Posterior cingulate gyrus (tissue), 11 donors: ENCODE measurements around the gene PPM1H.
"Not testable (repeated sequence)": the region's sequence is repeated elsewhere in the genome, so short reads cannot be mapped to it uniquely, and the experiment has no call there.

ENCODE experiments used
- DNase-seq, 10 donors: peaks; one replicate each; pipeline versions ENCODE4 v3.0.0 to v3.0.0-alpha.2; 2020 to 2021; ENCODE audit warnings: mixed read lengths in 3 of 10
- intact Hi-C: fragments of 100-400 bp; cut with DNase I; formaldehyde crosslinking; loops from one replicate; pipeline ENCODE4 v1.15.1; 2023

Gene PPM1H

GRCh38 chr12:62911286-62911685 is 23.7 kb downstream of the PPM1H start:
- intact Hi-C loops: no loop called here
- DNase-seq: no peak

GRCh38 chr12:62910549-62911169 is 24.3 kb downstream of the PPM1H start:
- intact Hi-C loops: no loop called here
- no peak for DNase-seq

DNA sequence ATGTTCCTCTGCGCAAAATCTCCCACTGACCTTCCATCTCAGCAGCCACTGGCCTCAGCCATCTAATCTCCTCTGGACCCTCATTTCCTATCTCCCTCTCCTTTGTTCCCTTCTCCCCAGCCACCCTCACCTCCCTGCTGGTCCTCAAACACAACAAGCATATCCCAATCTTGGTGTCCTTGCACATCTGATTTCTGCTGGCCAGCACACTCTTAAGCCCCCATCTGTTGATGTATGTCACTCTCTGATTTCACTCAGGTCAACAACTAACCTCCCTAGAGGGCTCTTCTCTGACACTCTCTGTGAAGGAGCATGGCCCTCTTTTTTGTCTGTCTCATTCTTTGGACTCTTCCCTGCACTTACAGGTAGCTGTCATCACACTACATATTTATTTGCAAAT is 25.6 kb downstream of the PPM1H start:
- no peak for DNase-seq
- intact Hi-C loops: no loop called here

DNA sequence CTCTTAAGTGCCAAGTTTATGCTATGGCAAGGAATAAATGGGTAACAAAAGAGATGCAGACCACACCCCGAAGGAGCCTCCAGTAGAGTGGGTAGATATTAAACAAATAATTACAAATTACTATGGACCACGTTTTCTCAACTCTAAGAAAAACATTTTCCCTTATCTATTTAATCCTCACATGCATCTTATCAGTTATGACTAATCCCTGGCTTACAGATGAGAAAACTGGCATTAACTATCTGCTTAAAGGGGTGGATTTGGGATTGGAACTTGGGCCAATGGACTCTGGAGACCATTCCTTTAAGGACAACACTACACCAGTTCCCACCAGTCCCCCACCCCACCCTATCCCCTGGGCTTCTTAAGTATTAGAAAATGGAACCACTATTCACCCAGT is 26.3 kb downstream of the PPM1H start:
- no peak for DNase-seq
- intact Hi-C loops: no loop called here

GRCh38 chr12:62907561-62907960 is 27.4 kb downstream of the PPM1H start:
- no peak for DNase-seq
- intact Hi-C loops: no loop called here

- intact Hi-C loops: no loop called here
- DNase-seq: no peak
These were observed 27.9 kb downstream of the PPM1H start for GRCh38 chr12:62907078-62907477.

GRCh38 chr12:62903151-62903550 is 31.8 kb downstream of the PPM1H start:
- DNase-seq: no peak
- intact Hi-C loops: no loop called here

DNA sequence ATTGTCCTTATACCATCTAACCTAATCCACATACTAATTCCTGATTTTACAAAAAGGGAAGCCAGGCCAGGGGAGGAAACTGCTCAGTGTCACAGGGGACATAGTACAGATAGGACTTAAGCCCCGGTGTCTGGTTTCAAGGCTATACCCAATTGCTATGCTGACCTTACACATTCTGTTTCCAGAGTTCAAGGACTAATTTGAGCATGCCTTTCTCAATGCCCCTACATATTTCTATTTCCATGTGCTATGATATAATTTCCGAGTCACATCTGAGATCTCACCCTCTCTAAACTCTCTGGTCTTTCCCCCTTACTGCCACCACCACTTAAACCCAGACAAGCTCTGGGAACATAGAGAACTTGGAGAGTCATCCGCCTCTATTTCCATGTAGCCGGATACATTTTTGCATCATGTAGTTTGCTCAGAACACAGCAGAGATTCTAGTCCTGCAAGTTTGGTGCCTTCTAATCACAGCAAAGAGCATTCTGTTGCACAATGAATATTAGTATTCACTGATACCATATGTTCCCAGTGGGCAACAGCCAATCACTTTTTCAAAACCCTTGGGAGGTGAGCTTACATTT is 34.2 kb downstream of the PPM1H start:
- DNase-seq: no peak
- intact Hi-C loops: no loop called here

GRCh38 chr12:62899568-62900390 is 35.2 kb downstream of the PPM1H start:
- no peak for DNase-seq
- intact Hi-C loops: no loop called here

DNA sequence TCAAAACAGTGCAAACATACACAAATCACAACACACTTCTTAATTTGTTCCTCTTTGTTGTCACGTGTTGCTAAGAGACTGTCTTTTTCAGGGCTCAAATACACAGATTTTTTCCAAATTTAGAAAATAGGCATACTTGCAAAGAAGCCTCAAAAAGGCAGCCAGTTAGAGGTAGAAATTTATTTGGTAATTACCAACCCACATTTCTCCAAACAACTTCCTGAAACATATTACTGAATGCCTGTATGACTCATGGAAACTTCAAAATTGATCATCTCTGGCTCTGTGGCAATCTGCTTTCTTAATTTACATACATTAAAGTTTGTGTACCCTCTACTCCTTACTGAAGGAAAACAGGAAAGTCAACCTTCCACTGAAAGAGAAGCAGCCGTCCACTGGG is 36.4 kb downstream of the PPM1H start:
- no peak for DNase-seq
- intact Hi-C loops: no loop called here

GRCh38 chr12:62895351-62895877 is 39.5 kb downstream of the PPM1H start:
- DNase-seq: no peak
- intact Hi-C loops: no loop called here

- intact Hi-C loops: no loop called here
- no peak for DNase-seq
These were observed 41.7 kb downstream of the PPM1H start for GRCh38 chr12:62893276-62893675.

DNA sequence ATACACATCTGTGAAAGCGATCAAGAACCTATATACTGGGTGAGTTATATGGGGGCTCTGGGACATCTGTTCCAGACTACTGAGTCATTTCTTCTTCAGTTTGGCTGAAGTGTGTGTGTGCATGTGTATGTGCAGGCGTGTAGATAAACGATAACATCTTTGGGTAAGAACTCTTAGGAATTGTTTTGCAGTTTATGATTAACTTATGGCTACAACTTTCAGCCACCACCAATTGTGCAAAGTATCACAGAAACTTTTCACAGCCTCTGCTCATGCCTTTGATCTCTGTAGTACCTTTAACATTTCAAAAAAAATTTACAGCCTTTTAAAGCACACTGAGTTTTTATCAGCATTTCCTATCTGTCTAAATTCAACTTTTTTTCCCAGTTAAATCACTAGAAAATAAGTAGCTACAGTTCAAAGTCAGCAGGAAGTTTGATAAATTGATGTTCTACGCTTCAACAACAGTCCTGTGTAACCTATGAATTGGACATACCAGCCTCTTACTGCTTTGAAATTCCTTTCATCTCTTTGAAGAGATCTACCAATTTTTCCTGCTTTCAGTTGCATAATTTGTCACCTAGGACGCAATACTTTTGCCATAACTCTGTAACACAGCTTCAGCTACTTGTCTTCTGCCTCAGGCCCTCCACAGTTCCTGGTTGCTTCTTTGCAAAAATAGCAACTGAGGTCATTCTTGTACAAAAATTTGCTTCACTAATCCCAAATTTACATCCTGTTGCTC is 43.0 kb downstream of the PPM1H start:
- intact Hi-C loops: no loop called here
- no peak for DNase-seq

DNA sequence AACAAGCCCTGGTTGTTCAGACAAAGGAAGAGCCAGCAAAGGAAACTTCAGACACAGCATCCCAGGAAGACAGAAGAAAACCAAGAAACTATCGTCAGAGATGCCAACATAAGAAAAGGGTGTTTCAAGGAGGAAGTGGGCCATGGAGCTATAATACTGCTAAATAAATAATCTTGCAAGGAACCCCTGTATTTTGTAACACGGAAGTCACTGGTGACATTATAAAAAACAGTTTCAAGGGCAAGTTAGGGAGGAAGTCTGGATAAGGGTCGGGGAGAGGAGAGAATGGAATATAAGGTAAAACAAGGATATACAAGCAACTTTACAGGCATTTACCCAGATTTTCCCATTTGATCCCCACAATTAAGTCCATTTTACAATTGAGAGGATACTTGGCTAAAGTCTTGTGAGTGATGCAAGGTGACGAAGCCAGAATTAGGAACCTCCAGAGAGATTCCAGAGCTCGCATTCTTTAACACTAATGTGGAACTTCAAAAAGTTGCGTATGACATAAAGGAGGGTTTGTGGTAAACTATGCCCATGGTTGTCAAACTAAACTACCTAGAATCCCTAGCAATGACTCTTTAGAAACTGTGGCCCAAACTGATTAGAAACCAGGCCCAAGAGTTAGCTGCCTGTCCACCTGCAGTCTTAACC is 46.4 kb downstream of the PPM1H start:
- no peak for DNase-seq

GRCh38 chr12:62886796-62887195 is 48.2 kb downstream of the PPM1H start:
- no peak for DNase-seq
- intact Hi-C loops: no loop called here

More for the DNA sequence above, 46.4 kb downstream of the PPM1H start:
- intact Hi-C loops: no loop called here

- intact Hi-C loops: no loop called here
- no peak for DNase-seq
These were observed 49.7 kb downstream of the PPM1H start for GRCh38 chr12:62885242-62885641.

DNA sequence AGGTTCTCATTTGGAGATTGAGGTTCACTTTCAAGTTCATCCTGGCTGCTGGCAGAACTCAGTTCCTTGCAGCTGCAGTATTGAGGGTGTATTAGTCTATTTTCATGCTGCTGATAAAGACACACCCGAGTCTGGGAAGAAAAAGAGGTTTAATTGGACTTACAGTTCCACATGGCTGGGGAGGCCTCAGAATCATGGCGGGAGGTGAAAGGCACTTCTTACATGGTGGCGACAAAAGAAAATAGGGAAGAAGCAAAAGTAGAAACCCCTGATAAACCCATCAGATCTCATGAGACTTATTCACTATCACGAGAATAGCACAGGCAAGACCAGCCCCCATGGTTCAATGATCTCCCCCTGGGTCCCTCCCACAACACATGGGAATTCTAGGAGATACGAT is 50.1 kb downstream of the PPM1H start:
- DNase-seq, intact Hi-C loops: not testable (repeated sequence)

GRCh38 chr12:62882696-62883095 is 52.3 kb downstream of the PPM1H start:
- intact Hi-C loops: no loop called here
- no peak for DNase-seq

- intact Hi-C loops: no loop called here
- DNase-seq: no peak
These were observed 52.8 kb downstream of the PPM1H start for GRCh38 chr12:62882140-62882539.

DNA sequence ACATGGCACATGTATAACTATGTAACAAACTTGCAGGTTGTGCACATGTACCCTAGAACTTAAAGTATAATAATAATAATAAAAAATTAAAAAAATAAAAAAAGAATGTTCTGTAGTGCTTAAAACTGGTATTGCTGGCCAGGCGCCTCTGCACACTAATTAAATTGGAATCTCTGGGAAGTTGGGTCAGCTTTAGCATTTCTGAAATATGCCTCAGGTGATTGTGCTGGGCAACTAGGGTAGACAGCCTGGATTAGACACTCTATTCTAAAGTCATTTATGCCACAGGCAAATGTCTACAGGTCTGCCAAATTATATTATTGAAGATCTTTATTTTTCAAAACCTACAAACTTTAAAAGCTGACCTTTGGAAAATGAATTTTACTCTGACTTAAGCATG is 55.3 kb downstream of the PPM1H start:
- DNase-seq: no peak
- intact Hi-C loops: no loop called here
